ENCODE data around the gene UBALD1.

The UBALD1 gene

GRCh38 chr16:4570688-4571321, 43.9 kb downstream of the UBALD1 start:
- TF ChIP-seq, protein P1, sequence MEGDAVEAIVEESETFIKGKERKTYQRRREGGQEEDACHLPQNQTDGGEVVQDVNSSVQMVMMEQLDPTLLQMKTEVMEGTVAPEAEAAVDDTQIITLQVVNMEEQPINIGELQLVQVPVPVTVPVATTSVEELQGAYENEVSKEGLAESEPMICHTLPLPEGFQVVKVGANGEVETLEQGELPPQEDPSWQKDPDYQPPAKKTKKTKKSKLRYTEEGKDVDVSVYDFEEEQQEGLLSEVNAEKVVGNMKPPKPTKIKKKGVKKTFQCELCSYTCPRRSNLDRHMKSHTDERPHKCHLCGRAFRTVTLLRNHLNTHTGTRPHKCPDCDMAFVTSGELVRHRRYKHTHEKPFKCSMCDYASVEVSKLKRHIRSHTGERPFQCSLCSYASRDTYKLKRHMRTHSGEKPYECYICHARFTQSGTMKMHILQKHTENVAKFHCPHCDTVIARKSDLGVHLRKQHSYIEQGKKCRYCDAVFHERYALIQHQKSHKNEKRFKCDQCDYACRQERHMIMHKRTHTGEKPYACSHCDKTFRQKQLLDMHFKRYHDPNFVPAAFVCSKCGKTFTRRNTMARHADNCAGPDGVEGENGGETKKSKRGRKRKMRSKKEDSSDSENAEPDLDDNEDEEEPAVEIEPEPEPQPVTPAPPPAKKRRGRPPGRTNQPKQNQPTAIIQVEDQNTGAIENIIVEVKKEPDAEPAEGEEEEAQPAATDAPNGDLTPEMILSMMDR (IDR thresholded peaks at IDR 0.05), result no peak
- H3K79me2 ChIP-seq, result no peaks in the 10 kb centered on the region
- H3K27me3 ChIP-seq (ENCODE audit: control insufficient read depth, insufficient read depth, low read length), result no peaks in the 10 kb centered on the region
- no peak overlapping the region for H3K9ac ChIP-seq
- H3K27ac ChIP-seq, result no peak overlapping the region
- H3K36me3 ChIP-seq (ENCODE audit: control insufficient read depth, insufficient read depth, low read length), result no peaks in the 10 kb centered on the region
- H3K9me3 ChIP-seq (ENCODE audit: control insufficient read depth, low read length), result no peaks in the 10 kb centered on the region
- no peak overlapping the region for H3K4me3 ChIP-seq (ENCODE audit: low read depth, low read length)
- no peak overlapping the region for H2AFZ ChIP-seq
- H3K4me2 ChIP-seq (ENCODE audit: low read length), result no peak overlapping the region
- no peaks in the 10 kb centered on the region for H3K4me1 ChIP-seq

DNA sequence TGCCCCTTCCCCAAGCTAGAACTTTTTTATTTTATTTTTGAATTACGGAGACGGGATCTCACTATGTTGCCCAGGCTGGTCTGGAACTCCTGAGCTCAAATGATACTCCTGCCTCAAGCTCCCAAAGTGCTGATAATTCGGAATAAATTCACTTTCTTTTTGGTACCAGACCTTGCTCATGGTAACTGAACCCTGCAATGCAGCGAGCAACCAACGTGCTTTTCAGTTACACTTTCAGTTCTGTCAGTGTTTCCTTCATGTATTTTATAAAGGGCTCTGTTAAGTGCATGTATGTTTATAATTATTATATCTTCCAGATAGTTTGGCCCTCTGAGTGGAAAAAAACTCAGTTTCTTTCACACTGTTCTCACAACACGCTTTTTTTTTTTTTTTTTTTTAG, 44.6 kb downstream of the UBALD1 start:
- H3K9me3 ChIP-seq (ENCODE audit: control insufficient read depth, low read length), result no peaks in the 10 kb centered on the region
- H2AFZ ChIP-seq, result no peak overlapping the region
- no peaks in the 10 kb centered on the region for H3K27me3 ChIP-seq (ENCODE audit: control insufficient read depth, insufficient read depth, low read length)
- no peak overlapping the region for H3K9ac ChIP-seq
- no peaks in the 10 kb centered on the region for H3K79me2 ChIP-seq
- no peaks in the 10 kb centered on the region for H3K36me3 ChIP-seq (ENCODE audit: control insufficient read depth, insufficient read depth, low read length)
- no peak overlapping the region for H3K27ac ChIP-seq
- H3K4me1 ChIP-seq, result no peaks in the 10 kb centered on the region
- TF ChIP-seq, protein P1 (IDR thresholded peaks at IDR 0.05), result no peak
- no peak overlapping the region for H3K4me3 ChIP-seq (ENCODE audit: low read depth, low read length)
- H3K4me2 ChIP-seq (ENCODE audit: low read length), result no peak overlapping the region

DNA sequence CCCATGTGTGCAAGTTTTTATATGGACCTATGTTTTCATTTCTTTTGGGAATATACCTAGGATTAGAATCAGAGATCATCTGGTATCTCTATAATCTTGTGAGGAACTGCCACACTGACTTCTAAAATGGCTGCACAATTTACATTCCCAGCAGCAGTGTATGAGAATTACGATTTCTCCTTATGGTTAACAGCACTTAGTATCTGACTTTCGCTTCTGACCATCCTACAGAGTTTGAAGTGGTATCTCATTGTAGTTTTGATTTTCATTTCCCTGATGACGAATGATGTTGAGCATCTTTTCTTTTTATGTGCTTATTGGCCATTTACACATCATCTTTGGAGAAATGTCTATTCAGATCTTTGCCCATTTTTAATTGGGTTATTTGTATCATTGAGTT, 48.5 kb downstream of the UBALD1 start:
- Histone ChIP-seq H3K4me3 (ENCODE audit: low read depth, low read length) (no peak overlapping the region), H3K9me3 (ENCODE audit: control insufficient read depth, low read length) (no peaks in the 10 kb centered on the region), H3K36me3 (ENCODE audit: control insufficient read depth, insufficient read depth, low read length) (no peaks in the 10 kb centered on the region), H3K79me2 (no peaks in the 10 kb centered on the region), H3K4me1 (no peaks in the 10 kb centered on the region), H3K27ac (no peak overlapping the region), H3K4me2 (ENCODE audit: low read length) (no peak overlapping the region), H2AFZ (no peak overlapping the region), H3K9ac (no peak overlapping the region), H3K27me3 (ENCODE audit: control insufficient read depth, insufficient read depth, low read length) (no peaks in the 10 kb centered on the region)
- TF ChIP-seq, protein P1 (IDR thresholded peaks at IDR 0.05), result no peak

DNA sequence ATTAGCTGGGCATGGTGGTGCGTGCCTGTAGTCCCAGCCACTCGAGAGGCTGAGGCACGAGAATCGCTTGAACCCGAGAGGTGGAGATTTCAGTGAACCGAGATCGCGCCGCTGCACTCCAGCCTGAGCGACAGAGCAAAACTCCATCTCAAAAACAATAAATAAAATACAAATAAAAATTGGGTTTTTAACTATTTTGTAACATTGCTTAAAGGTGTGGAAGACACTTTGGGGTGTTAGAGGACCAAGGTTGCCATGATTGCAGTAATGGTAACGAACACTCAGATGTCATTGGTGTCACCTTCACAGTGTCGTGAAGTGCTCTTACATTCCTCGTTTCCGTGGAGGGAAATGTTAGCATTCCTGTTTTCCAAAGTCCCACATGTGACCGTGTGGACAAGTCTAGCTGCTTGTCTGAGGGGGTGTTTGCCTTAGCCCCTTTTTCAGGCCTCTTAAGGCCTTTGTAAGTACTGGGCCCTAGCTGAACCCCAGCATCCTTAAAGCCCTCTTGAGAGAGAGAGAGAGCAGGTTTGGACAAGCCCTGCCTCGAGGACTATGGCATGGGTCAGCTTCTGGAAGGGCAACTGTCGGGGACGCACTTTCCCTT, 49.9 kb downstream of the UBALD1 start:
- Histone ChIP-seq H2AFZ (no peak overlapping the region), H3K9me3 (ENCODE audit: control insufficient read depth, low read length) (no peaks in the 10 kb centered on the region), H3K27ac (no peak overlapping the region), H3K4me1 (no peaks in the 10 kb centered on the region), H3K79me2 (no peaks in the 10 kb centered on the region), H3K36me3 (ENCODE audit: control insufficient read depth, insufficient read depth, low read length) (no peaks in the 10 kb centered on the region), H3K27me3 (ENCODE audit: control insufficient read depth, insufficient read depth, low read length) (no peaks in the 10 kb centered on the region), H3K9ac (no peak overlapping the region), H3K4me2 (ENCODE audit: low read length) (no peak overlapping the region), H3K4me3 (ENCODE audit: low read depth, low read length) (no peak overlapping the region)
- TF ChIP-seq, protein P1 (IDR thresholded peaks at IDR 0.05), result no peak

DNA sequence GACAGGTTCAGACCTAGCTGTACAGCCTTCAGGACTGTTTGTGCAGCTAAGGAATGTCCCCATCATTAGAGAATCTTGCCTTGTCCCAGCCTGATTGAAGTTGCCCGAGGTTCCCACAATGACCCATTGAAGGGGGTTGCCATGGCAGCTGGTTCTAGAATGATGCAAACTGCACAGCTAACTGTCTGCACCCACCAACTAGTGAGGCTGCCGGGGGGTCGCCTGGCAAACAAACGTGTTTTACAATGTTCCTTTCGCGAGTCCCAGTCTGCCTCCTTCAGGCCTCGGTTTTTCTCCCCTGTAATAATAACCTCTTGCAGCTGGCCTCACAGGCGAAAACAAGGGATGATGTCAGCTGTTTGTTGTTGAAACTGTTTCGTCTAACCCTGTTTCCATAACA, 53.1 kb downstream of the UBALD1 start:
- Histone ChIP-seq H3K79me2 (no peaks in the 10 kb centered on the region), H3K36me3 (ENCODE audit: control insufficient read depth, insufficient read depth, low read length) (no peaks in the 10 kb centered on the region), H3K4me2 (ENCODE audit: low read length) (no peak overlapping the region), H3K27me3 (ENCODE audit: control insufficient read depth, insufficient read depth, low read length) (no peaks in the 10 kb centered on the region), H3K9ac (no peak overlapping the region), H3K4me1 (no peaks in the 10 kb centered on the region), H2AFZ (no peak overlapping the region), H3K9me3 (ENCODE audit: control insufficient read depth, low read length) (no peaks in the 10 kb centered on the region), H3K4me3 (ENCODE audit: low read depth, low read length) (no peak overlapping the region), H3K27ac (no peak overlapping the region)
- TF ChIP-seq, protein P1 (IDR thresholded peaks at IDR 0.05), result no peak
